Retinal pigment epithelial cell (primary cell): Measurements from ENCODE around the gene SRGN.

Experiments used
- DNase-seq: peaks from one replicate; pipeline ENCODE4 v3.0.0-alpha.2; 2010; ENCODE audit warnings: low read depth
- H3K4me3 ChIP-seq: 2 replicates; pipeline ENCODE4 v1.5.1; 2011; ENCODE audit warnings: mild to moderate bottlenecking, low read length, control low read depth, moderate library complexity
- CTCF ChIP-seq: conservative IDR thresholded peaks from 2 replicates; pipeline ENCODE4 v1.5.1; 2011; ENCODE audit warnings: low read depth, low read length, control low read depth, inconsistent platforms

SRGN gene

GRCh38 chr10:69070951-69071350 lies 17.0 kb upstream of the SRGN start:
- DNase-seq = no peak
- no peak for TF ChIP-seq CTCF
- H3K4me3 ChIP-seq = no peak overlapping the region

GRCh38 chr10:69071610-69072009 lies 16.3 kb upstream of the SRGN start:
- no peak for TF ChIP-seq CTCF
- no peak overlapping the region for H3K4me3 ChIP-seq
- DNase-seq = no peak

- no peak for TF ChIP-seq CTCF
- no peak overlapping the region for H3K4me3 ChIP-seq
- no peak for DNase-seq
Observed at GRCh38 chr10:69073026-69073425, 14.9 kb upstream of the SRGN start.

- H3K4me3 ChIP-seq = no peak overlapping the region
- TF ChIP-seq CTCF = no peak
- no peak for DNase-seq
Observed at GRCh38 chr10:69073736-69074364, 14.1 kb upstream of the SRGN start.

- H3K4me3 ChIP-seq = no peak overlapping the region
- no peak for DNase-seq
- no peak for TF ChIP-seq CTCF
Observed at GRCh38 chr10:69074532-69074931, 13.4 kb upstream of the SRGN start.

- H3K4me3 ChIP-seq = no peak overlapping the region
- no peak for DNase-seq
- TF ChIP-seq CTCF = no peak
Observed at GRCh38 chr10:69075431-69075830, 12.5 kb upstream of the SRGN start.

GRCh38 chr10:69078311-69078710 lies 9.6 kb upstream of the SRGN start:
- TF ChIP-seq CTCF = no peak
- no peak for DNase-seq
- H3K4me3 ChIP-seq = no peak overlapping the region
